Endothelial cell of umbilical vein (primary cell): ENCODE data around the gene FOSL2. TPM values are rescaled to one million over a fixed set of nuclear protein-coding genes. Genes with fewer than 3 reads are reported as not detected.

ENCODE experiments used
- BruUV-seq: library from RNA; stranded (reverse); fragments of 400-500 nt; replicated peaks from 2 replicates; lab custom pipeline; 2021; lab: Mats Ljungman, UMichigan
- CTCF ChIA-PET: fragments of 300-600, 350-600 bp; sonication (Branson Sonifier 250); formaldehyde crosslinking; loops from one replicate; lab custom pipeline; 2021; ENCODE audit warnings: antibody characterized with exemption, inconsistent platforms; lab: Charles Lee
- POLR2A ChIA-PET: fragments of 300-600, 350-600 bp; sonication (Branson Sonifier 250); formaldehyde crosslinking; loops from one replicate; lab custom pipeline; 2021; ENCODE audit warnings: antibody characterized with exemption, inconsistent platforms; lab: Charles Lee
- DNase-seq: peaks from one replicate; pipeline ENCODE4 v3.0.0-alpha.2; 2011; ENCODE audit warnings: low read depth, low spot score
- FAIRE-seq: peaks from 2 replicates; lab custom pipeline; 2011; peaks lifted over from hg19 to GRCh38; lab: Jason Lieb, UNC
- H2AFZ ChIP-seq: 2 replicates; pipeline ENCODE4 v1.6.0; 2012; ENCODE audit warnings: low read depth, low read length, control low read depth, inconsistent platforms
- H3K27ac ChIP-seq: 2 replicates; pipeline ENCODE4 v1.5.1; 2011; ENCODE audit warnings: low read depth, mild to moderate bottlenecking, control low read depth, low read length, moderate library complexity; ENCODE audit not compliant: insufficient read depth
- H3K27me3 ChIP-seq, 2 experiments: 2 replicates each; pipeline versions ENCODE4 v1.6.0 to v1.6.1; 2011; ENCODE audit warnings: low read length in 2 of 2, mixed read lengths in 1 of 2; ENCODE audit not compliant: control insufficient read depth in 2 of 2, insufficient read depth in 2 of 2
- H3K36me3 ChIP-seq, 2 experiments: 2 replicates in 1 of 2; 3 replicates in 1 of 2; pipeline ENCODE4 v1.5.1; 2011; ENCODE audit warnings: low read length in 2 of 2, mild to moderate bottlenecking in 1 of 2, moderate library complexity in 1 of 2; ENCODE audit not compliant: control insufficient read depth in 2 of 2, insufficient read depth in 2 of 2; ENCODE audit errors: extremely low read depth in 1 of 2
- H3K4me1 ChIP-seq: 3 replicates; pipeline ENCODE4 v1.5.1; 2011; ENCODE audit warnings: mild to moderate bottlenecking, low read length; ENCODE audit not compliant: control insufficient read depth, insufficient read depth; ENCODE audit errors: extremely low read depth
- H3K4me2 ChIP-seq: 2 replicates; pipeline ENCODE4 v1.6.1; 2011; ENCODE audit warnings: low read length, control low read depth, mixed read lengths; ENCODE audit not compliant: insufficient read depth
- H3K4me3 ChIP-seq, 3 experiments: fragments of 200-600 bp in 1 of 3; sonication (generic), shearing (Covaris generic) in 1 of 3; replicated peaks in 1 of 3; 2 replicates each; pipeline ENCODE4 v1.5.1; 2011 to 2016; ENCODE audit warnings: control low read depth in 3 of 3, low read length in 3 of 3, mild to moderate bottlenecking in 2 of 3, inconsistent platforms in 1 of 3, low read depth in 1 of 3, moderate library complexity in 1 of 3; ENCODE audit not compliant: insufficient read depth in 1 of 3
- H3K79me2 ChIP-seq: 2 replicates; pipeline ENCODE4 v1.6.0; 2012; ENCODE audit warnings: low read length, inconsistent platforms; ENCODE audit not compliant: control insufficient read depth, insufficient read depth
- H3K9ac ChIP-seq: replicated peaks from 2 replicates; pipeline ENCODE3; 2011; ENCODE audit warnings: low read length, control low read depth; ENCODE audit not compliant: insufficient read depth; ENCODE audit errors: extremely low read depth
- H3K9me1 ChIP-seq: replicated peaks from 3 replicates; pipeline ENCODE4 v1.6.0; 2011; ENCODE audit warnings: mild to moderate bottlenecking, low read length; ENCODE audit not compliant: control insufficient read depth, insufficient read depth; ENCODE audit errors: extremely low read depth
- H3K9me3 ChIP-seq: replicated peaks from 2 replicates; pipeline ENCODE4 v1.5.1; 2012; ENCODE audit warnings: low read length, inconsistent platforms; ENCODE audit not compliant: control insufficient read depth, insufficient read depth
- H4K20me1 ChIP-seq: replicated peaks from 2 replicates; pipeline ENCODE3; 2011; ENCODE audit warnings: mild to moderate bottlenecking, low read length; ENCODE audit not compliant: control insufficient read depth, insufficient read depth; ENCODE audit errors: extremely low read depth
- CTCF ChIP-seq, 2 donors: IDR thresholded peaks; 1 replicate in 1 of 2; 2 replicates in 1 of 2; pipeline ENCODE4 v1.5.1; 2011; ENCODE audit warnings: low read length in 2 of 2, mild to moderate bottlenecking in 2 of 2, moderate library complexity in 2 of 2, control low read depth in 1 of 2, inconsistent platforms in 1 of 2, low read depth in 1 of 2; ENCODE audit not compliant: insufficient read depth in 1 of 2; ENCODE audit errors: extremely low read depth in 1 of 2
- JUN ChIP-seq: IDR thresholded peaks from 2 replicates; pipeline ENCODE4 v1.6.1; 2011; ENCODE audit warnings: borderline replicate concordance, low read depth; ENCODE audit not compliant: insufficient read length, insufficient read depth
- POLR2A ChIP-seq: IDR thresholded peaks from 2 replicates; pipeline ENCODE4 v1.6.1; 2012; ENCODE audit warnings: low read depth, mild to moderate bottlenecking, control low read depth, low read length
- POLR2AphosphoS5 ChIP-seq: IDR thresholded peaks from 2 replicates; pipeline ENCODE4 v1.6.1; 2012; ENCODE audit warnings: low read depth, mild to moderate bottlenecking, control low read depth, low read length, moderate library complexity; ENCODE audit not compliant: insufficient read depth
- dilution Hi-C: fragments of 300-500 bp; cut with MboI; formaldehyde crosslinking; loops from one replicate; pipeline ENCODE4 v1.15.0; 2019; ENCODE audit warnings: low sequenced_read_pairs; ENCODE audit not compliant: extremely low pct_ligation_motif_present
- intact Hi-C: fragments of 100-400 bp; cut with micrococcal nuclease; formaldehyde crosslinking; loops from one replicate; pipeline ENCODE4 v1.10.0; 2022
- polyA plus RNA-seq, 4 experiments: library from polyadenylated mRNA; depleted of rRNA in 3 of 4; stranded (reverse) in 3 of 4; unstranded in 1 of 4; fragments of >200 nt; gene quantifications; 2 replicates each; pipeline versions ENCODE4 v1.2.1 to v1.2.3, GENCODE V29; 2011 to 2012; ENCODE audit warnings: missing spikeins in 1 of 4
- total RNA-seq: library from RNA; stranded (reverse); gene quantifications from 2 replicates; pipeline ENCODE4 v1.2.3, GENCODE V29; 2021

The FOSL2 gene
- total and polyA plus RNA-seq, 2 donors (not counting 3 experiments of a cell fraction or from before 2014, with no cell fraction given), result 43.9 to 85.3 TPM

- no peak overlapping the region for H2AFZ ChIP-seq
- BruUV-seq, result no TSS peak
- no peak overlapping the region for H3K4me2 ChIP-seq
- H3K36me3 ChIP-seq, result peaks cover 2 to 6% of the 10 kb centered on the region in 2 experiments
- intact Hi-C loops (no loop called here), dilution Hi-C loops (loop anchor here (25.0 kb wide), 1 partner anchor 686 kb away; no protein-coding TSS in a partner anchor)
- H3K9me3 ChIP-seq, result no peaks in the 10 kb centered on the region
- DNase-seq, result no peak
- no peak overlapping the region for H3K9ac ChIP-seq
- H3K4me3 ChIP-seq, result no peak overlapping the region
- peaks cover 14% of the 10 kb centered on the region for H3K4me1 ChIP-seq
- TF ChIP-seq POLR2AphosphoS5 (peak; percentile 18), CTCF (IDR thresholded peaks at IDR 0.05; ENCODE audit: extremely low read depth in 1 of 2, insufficient read depth in 1 of 2, low read depth in 1 of 2, low read length in 2 of 2) (no peak), POLR2A (peak; percentile 53), JUN (no peak)
- no peak for FAIRE-seq
- H3K79me2 ChIP-seq, result no peaks in the 10 kb centered on the region
- no peaks in the 10 kb centered on the region for H4K20me1 ChIP-seq
- H3K27ac ChIP-seq, result no peak overlapping the region
- CTCF ChIA-PET, result interaction anchor here (1.2 to 1.6 kb wide), 3 partner anchors 21 to 700 kb away, joined by 3 to 4 read pairs (median 3); no protein-coding TSS in a partner anchor
- no peaks in the 10 kb centered on the region for H3K27me3 ChIP-seq
- POLR2A ChIA-PET, result interaction anchor here (0.6 kb wide), 1 partner anchor 14 kb away, joined by 3 read pairs; no protein-coding TSS in a partner anchor
- H3K9me1 ChIP-seq, result no peaks in the 10 kb centered on the region
Observed at GRCh38 chr2:28422908-28423741, 30.5 kb downstream of the FOSL2 start.
